ENCODE measurements around the gene DSCAM.

The DSCAM gene

DNA sequence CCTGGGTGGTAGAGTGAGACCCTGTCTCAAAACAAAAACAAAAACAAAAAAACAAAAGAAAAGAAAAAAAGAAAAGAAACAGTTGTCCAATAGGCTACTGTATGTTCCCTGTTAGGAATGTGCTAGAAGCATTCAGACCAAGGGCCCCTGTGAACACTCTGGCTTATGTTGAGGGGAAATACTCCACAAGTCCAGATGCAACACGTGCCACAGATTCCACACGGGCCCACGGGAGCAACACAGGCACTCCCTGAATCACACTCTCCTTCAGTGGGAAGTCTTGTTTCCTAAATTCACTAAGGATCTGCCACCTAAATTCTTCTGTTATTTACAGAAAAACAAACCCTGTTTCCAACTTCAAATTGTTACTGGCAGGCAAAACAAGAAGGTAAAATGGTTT, 688.6 kb downstream of the DSCAM start:
- ATAC-seq = no peak

DNA sequence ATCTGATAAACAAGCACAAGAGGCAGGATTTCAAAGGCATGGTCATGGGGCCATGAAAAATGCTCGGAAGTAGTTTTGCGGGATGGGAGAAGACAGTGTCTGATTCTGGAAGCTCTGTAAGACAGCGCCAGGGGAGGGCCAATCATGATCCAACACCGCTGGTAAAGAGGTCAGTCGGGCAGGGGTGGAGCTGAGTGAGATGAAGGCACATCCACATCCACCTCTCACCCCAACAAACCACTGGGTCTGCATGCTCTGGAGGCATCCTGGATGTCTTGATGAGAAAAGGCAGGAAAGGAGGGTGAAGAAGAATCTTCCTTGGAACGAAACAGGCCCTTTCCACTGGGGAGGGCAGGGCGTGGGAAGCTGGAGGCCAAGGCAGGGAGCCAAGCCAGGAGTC, 691.4 kb downstream of the DSCAM start:
- no peak for ATAC-seq

DNA sequence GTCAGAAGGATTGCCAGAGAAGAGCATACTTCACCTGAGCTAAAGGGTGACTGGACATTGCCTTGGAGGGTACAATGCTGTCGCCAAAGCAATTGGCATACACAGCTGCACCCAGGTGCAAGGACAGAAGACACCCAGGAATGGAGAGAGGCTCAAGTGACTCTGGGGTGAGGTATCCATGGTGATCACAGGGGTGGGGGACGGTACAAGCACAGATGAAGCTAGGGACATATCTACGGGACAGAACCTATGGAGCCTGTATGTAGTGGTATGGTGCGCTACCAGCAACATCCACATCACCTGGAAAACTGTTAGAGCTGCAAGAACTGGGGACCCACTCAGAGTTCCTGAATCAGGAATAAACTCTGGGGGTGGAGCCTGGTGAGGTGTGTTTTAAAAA, 693.6 kb downstream of the DSCAM start:
- ATAC-seq = no peak

DNA sequence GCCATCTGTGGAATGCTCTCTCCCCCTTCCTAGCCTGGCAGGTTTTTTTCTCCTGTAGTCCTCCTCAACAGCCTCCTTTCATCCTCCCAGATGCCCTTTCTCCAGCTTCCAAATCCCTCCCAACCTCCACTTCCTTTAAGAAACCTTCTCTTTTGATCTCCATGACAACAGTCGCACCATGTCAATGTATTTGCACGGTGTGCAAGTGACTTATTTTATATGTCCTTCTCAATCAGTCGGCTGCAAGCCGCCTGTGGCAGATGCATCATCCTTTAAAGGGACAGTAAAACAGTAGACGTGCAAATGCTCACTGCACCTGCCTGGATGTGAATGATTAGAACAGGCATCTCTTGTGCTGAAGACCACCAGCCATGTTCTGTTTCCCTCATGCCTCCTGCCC, 694.5 kb downstream of the DSCAM start:
- ATAC-seq = no peak

DNA sequence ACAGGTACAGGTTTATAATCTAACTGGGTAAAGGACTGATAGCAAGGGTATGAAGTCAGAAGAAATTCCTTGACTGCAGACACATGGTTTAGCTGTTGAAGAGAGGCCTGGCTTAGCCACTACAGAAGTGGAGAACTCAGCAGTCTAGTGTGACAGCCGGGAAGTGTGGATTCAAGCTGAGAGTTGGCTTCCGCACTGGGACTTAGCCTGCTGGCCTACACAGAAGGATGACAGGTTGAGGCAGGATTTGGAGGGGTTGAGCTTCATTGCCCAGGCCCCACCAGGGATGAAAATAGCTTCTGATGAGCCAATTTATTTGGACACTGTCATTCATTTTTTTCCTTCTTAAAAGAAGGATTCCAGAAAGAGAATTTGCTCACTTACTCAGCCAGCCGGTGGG, 695.3 kb downstream of the DSCAM start:
- ATAC-seq = no peak

DNA sequence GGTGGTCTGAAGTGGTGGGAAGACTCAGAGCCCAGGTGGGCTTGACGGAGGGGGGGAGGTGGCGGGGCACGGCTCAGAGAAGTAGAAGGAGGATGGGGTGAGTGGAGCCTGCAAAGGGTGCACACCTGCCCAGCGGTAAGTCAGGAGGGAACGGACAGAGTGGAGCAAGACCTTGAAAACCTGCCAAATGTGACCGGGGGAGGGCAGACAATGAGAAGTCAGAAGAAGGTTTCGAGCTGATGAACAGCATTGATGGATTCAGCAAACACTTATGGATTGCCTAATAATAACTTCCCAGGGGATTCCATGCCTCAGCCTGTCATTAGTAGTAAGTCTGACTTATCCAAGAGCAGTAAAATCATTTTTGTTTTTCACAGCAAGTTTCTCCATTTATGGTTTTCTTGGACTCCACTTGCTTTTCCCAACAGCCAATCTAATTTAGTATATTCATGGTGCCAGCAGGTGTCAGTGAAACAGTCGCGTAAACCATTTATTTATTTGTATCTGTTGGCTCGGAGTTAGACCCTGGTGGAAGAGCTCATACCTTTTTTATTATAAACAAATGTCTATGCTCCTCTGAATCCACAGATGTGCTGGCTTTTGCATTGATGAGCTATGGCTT, 700.6 kb downstream of the DSCAM start:
- no peak for ATAC-seq

DNA sequence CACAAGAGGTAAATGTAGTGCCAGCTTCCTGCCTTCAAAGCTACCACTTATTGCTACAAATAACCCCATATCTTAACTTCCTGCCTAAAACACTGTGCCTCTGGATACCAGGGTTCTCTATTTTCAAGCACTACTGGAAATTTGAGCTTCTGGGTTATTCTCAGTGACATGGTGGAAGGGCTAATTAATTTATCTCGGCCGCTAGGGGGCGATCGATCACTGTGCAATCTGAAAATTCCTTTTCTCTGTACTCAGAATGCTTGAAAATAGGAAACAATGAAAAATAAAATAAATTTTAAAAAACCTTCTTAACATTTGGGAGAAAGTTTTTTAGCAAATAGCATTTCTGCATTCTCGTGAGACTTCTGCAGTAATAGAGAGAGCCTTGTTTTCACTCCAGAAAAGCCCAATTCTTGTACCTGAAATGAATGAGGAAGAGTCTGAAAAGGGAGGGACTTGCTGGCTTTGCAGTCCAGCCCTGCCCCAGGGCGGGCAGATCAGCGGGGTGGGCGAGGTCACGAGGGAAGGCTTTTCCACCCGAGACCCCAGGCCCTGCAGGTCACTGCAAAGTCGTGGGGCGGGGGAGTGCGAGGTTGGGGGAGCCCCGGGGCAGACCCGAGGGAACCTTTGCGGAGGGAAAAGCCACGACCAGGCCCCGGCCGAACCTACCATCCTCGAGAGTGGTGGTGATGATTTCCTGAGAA, 703.0 kb downstream of the DSCAM start:
- no peak for ATAC-seq

DNA sequence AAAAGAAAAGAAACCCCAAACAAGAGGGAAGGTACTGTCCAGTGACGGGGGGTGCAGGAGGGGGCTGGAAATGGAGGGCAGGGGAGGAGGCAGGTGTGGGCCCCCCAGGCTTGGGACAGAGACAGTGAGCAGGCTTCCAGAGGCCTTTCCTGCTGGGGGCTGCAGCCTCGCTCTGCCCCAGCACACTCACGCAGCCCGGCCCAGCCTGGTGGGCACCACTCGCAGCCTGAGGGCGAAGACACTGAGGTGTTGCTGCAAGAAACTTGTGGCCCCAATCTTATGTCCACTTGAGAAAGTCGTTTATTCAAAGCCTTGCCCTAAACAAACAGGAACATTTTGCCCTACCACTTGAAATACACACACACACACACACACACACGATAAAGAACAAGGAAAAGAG, 705.3 kb downstream of the DSCAM start:
- ATAC-seq = no peak

DNA sequence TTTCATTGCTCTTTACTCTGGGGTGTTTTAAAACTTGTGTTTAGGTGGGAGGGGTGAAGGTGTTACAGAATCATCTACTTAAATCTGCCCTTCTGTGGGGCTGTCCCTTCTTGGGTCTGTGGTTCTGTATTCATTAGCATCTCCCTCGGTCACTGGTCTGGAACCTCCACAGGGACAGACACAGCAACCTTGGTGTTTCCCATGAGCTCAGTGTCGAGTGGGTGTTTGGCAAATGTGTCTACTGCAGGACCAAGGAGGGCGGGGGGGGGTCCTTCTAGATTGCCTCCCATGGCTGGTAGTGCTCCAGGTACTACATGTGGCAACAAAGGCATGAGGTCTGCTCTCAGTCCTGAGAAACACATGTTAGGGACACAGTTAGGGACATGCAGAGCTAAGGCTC, 706.3 kb downstream of the DSCAM start:
- no peak for ATAC-seq

DNA sequence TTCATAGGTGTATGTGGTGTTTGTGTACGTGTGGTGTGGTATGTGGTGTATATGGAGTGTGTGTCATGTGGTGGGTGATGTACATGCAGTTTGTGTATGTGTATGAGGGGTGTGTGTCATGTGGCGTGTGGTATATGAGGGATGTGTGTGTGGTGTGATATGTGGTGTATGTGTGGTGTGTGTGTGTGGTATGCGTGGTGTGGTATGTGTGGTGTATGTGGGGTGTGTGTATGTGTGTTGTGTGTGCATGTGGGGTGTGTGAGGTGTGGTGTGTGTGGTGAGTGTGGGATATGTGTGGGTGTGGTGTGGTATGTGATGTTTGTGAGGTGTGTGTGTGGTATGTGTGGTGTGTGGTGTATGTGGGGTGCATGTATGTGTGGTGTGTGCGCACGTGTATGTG, 707.3 kb downstream of the DSCAM start:
- ATAC-seq = no peak

DNA sequence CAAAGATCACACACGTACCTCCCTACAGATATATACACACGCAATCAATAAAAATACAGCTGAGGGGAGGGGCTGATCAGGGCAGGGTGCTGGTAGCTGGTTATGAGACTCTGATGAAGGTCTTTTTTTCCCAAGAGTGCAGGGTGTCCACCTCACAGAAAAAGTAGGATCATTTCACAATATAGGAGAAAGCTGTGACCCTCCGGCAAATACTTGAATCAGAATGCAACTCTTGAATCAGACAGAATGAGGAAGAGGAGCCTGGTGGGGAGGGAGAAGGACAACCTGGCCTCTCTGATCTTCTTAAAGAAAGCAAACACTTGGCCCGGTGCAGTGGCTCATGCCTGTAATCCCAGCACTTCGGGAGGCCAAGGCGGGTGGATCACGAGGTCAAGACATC, 710.4 kb downstream of the DSCAM start:
- no peak for ATAC-seq

DNA sequence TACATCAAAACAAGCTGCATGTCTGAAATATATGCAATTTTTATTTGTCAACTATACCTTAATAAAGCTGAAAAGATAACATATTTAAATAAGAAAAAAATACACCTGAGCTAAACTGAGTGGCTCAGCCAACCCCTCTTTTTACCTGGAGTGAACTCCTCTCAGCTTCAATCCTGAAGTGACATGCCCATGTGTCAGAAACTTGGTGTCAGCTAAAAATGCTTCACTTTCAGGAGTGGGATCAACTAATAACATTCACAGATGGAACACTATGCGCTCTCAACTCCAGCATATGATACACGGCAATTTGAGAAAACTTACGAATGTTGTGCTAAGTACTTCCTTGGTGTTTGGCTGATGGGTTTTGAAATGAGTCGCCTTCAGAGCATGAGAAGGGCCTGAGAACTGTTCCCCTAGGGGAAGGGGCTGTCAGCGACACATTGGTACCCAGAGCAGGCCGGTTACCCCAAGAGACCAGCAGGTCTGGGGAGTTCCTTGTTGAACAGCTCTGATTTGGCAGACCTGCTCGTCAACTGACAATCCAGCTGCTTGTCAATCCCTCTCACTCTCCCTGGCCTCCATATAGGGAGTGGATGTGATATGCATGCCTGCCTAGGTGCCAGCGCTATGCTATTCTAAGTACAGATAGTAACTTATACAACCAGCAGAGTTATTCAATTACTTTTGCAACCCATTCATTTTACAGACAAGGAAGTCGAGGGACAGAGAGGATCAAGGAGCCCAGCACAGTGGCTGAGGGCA, 712.0 kb downstream of the DSCAM start:
- ATAC-seq = no peak

DNA sequence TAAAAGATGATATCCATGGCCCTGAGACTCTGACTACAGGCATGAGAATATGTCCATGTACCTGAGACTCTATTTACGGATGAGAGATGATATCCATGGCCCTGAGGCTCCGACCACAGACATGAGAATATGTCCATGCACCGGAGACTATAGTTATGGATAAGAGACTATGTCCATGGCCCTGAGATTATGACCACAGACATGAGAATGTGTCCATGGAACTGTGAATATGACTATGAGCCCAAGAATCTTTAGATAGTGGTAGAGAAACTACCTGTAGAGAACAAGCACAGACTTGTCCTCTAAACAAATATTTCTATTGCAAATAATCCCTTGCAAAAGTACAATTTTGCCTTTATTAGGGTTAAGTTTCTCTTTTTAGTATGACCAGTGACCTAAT, 716.5 kb downstream of the DSCAM start:
- ATAC-seq = no peak

DNA sequence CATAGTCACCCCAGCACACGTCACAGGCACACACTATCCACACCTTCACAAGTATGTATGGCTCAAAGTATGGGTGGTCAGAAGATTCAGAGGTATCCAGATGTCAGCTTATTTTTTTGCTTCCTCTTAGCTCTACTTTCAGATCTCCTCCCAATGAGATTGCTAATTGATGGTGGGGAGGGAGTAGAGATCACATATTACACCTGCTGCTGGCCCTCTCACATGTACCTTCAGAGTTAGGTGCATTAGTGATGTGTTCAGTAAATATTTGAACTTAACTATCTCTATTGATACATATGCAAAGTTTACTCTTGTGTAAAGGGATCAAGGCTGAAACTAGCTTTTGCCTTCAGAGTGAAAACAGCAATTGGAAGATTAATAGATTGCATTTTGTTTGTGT, 717.1 kb downstream of the DSCAM start:
- ATAC-seq = no peak

DNA sequence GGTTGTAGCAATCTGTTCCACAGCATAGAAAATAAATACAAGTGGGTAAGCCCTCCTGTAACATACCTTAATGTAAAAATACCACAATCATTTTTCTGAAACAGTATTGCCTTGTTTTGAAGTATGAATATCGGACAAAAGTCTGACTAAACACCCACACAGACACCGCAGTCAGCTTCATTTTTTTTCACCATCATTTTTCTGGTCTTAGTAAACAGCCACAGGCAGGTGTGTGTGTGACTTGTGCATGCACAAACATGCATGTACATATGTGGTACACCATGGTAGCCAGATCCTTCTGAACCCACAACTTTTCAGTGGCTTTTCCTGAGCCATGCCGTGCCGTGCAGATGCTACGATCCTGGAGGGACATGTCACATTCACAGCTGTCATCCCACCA, 718.1 kb downstream of the DSCAM start:
- ATAC-seq = no peak

DNA sequence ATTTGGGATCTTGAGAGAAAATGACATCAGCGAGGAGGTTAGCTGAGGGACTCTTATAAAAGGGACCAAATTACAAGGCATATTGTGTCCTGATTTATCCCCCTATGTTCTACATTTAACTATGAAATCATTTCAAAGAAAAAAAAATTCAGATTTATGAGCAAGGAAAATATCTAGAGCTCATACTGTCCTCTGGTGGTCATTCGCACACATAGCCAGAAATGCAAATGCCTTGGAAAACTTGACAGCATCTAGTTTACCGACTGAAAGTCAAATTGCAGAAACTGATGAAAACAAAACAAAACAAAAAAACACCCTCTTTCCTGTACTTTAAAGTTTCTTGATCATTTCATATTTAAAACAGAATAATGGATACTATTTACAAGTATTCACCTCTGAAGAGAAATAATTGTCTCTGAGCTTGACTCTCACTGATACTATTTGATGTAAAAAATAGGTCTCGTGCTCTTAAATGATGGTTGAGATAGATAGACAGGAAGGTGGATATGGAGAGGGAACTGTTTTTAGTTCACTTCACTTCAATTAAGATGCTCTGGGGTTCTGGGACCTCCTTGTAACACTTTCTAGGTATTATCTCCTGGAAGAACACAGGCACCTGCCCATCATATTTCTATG, 725.9 kb downstream of the DSCAM start:
- no peak for ATAC-seq

DNA sequence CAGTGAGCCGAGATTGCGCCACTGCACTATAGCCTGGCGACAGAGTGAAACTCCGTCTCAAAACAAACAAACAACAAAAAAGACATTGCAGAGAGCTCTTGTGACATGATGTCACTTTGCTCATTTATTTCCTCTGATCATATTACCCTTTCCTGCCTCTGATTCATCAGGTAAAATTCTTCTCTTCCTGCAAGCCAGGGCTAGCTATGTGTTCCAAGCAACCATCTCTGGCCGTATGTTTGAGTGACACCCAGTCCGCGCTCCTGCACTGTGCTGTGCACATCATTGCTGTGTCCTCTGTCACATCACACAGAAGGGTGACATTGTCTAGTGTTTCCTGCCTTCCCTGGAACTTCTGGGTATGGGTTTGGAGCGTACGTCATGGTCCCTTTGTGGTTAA, 728.4 kb downstream of the DSCAM start:
- no peak for ATAC-seq

DNA sequence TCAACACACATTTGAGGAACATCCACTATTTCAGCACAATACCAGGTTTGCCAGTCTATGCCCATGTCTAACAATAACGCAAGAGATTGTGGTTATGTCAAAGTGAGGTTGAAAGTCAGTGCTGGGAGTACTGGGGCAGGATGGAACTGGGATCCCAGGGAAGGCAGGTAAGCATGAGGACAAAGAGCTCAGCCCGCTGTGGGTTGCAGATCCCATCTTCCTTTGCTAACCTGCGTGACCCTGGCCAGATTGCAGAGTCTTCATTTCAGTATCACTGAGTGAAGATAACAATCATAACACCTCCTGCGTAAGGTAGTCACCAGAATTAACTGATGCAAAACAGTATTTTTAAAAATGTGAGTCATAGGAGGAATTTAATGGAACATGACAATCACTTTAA, 729.7 kb downstream of the DSCAM start:
- no peak for ATAC-seq

DNA sequence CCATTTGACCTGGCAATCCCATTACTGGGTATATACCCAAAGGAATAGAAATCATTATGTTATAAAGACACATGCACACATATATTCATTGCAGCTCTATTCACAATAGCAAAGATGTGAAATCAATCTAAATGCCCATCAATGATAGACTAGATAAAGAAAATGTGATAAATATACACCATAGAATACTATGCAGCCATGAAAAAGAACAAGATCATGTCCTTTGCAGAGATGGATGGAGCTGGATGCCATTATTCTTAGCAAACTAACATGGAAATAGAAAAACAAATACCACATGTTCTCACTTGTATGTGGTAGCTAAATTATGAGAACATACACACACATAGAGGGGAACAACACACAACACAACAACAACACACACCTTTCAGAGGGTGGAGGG, 731.2 kb downstream of the DSCAM start:
- no peak for ATAC-seq

DNA sequence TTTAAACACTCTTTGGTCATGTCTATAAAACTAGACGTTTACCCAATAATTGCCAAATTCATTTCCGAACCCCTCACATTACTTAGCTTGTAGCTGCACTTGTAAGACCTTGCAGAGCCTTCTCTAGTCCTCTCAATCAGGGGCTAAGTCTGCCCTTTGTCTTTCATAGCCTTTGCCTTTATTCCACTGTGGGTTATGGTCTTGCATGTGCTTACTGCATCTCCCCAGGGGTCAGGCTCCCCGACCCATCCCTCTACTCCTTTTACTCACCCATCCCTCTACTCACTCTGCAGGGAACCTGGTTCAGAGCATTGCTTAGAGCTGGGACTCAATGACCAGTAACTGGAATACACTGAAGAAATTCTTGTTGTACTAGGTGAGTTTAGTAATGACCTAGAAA, 744.3 kb downstream of the DSCAM start:
- no peak for ATAC-seq

DNA sequence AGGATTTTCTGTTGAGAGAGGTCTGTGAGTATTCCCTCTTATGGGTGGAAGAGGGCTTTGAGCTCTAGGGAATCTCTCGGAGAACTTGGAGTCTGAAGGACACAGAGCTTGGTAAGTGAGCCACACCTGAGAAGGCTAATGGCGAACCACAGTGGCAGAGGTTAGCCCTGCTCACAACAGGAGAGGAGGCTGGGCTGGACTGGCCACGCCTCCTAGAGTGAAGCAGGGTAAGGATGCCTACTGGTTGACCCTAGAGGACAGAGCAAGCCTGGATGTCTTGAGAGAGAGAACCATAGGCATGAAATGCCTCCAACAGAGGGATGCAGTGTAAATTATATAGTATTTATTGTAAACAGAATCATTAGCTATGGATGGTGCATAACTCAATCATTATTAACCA, 747.1 kb downstream of the DSCAM start:
- no peak for ATAC-seq

DNA sequence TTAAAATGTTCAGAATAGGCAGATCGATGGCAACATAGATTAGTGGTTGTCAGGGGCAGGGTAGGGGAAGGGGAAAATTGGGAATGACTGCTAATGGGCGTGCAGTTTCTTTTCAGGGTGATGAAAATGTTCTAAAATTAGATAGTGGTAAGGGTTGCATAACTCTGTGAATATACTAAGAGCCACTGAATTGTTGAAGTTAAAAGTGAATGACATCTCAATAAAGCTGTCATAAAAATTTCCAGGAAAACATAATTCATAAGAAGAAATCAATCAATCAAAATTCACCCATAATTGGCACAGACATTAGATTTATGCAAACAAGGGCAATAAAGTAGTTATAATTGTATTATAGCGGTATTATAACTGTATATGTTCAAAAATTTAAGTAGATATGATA, 751.5 kb downstream of the DSCAM start:
- no peak for ATAC-seq

DNA sequence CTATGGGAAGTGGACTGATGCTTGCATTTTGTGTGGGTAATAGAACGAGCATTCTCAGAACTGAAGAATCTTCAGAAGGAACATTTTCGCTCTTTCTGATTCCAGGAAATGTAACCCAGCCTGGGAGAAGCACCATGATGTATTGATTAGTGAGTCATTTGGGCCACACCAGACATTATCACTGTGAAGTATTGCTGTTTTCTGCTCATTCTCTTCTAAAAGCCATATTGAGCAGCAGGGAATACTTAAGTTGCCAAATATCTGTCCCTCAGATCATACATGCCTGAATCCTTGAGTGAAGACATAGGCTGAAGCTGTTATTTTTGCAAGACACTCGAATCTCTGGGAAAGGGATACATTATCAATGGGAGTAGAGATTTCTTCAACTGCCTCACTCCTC, 766.6 kb downstream of the DSCAM start:
- ATAC-seq = no peak

DNA sequence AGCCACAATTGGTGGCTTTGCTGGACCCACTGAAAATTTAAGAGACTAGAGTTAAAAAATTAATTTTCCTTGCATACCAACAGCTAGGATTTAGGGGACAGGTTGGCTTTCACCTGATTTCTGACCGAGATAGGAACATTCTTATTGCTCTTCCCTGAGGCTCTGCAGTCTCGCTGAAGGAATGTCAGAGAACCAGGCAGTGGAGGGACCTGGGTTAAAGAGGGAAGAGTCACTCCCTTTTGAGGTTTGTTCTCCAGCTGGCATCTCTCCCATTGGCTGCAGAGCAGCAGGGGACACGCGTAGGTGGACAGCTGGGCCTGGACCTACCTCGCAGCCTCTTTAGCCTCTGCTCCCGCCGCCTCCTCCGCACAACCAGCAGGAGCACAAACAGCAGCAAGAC, 772.2 kb downstream of the DSCAM start:
- no peak for ATAC-seq

Data from activated CD4-positive, CD25-positive, alpha-beta regulatory T cell treated with anti-CD3 and anti-CD28 coated beads, Interleukin-2, amount 50 U/mL, for 24 hours (primary cell).